Astrocyte (in vitro differentiated cells and primary cell): Measurements from ENCODE around the gene NHLH1. TPM values are rescaled to one million over a fixed set of nuclear protein-coding genes. Genes with fewer than 3 reads are reported as not detected.

Experiments
- DNase-seq: peaks from one replicate; pipeline ENCODE4 v3.0.0-alpha.2; 2010; ENCODE audit warnings: low read depth
- FAIRE-seq: peaks from 2 replicates; lab custom pipeline; 2011; peaks lifted over from hg19 to GRCh38; lab: Jason Lieb, UNC
- H2AFZ ChIP-seq: 2 replicates; pipeline ENCODE4 v1.6.0; 2012; ENCODE audit warnings: low read depth, low read length, inconsistent platforms
- H3K27ac ChIP-seq: 2 replicates; pipeline ENCODE4 v1.5.1; 2011; ENCODE audit warnings: low read depth, low read length, inconsistent platforms
- H3K27me3 ChIP-seq: 2 replicates; pipeline ENCODE4 v1.6.0; 2011; ENCODE audit warnings: low read length, inconsistent platforms; ENCODE audit not compliant: insufficient read depth
- H3K36me3 ChIP-seq: 2 replicates; pipeline ENCODE4 v1.5.1; 2011; ENCODE audit warnings: low read length, inconsistent platforms; ENCODE audit not compliant: insufficient read depth
- H3K4me1 ChIP-seq: 2 replicates; pipeline ENCODE4 v1.5.1; 2011; ENCODE audit warnings: low read length, inconsistent platforms; ENCODE audit not compliant: insufficient read depth
- H3K4me2 ChIP-seq: 2 replicates; pipeline ENCODE4 v1.6.0; 2012; ENCODE audit warnings: low read length, inconsistent platforms
- H3K4me3 ChIP-seq: 2 replicates; pipeline ENCODE4 v1.5.1; 2011; ENCODE audit warnings: low read depth, mild to moderate bottlenecking, low read length, inconsistent platforms; ENCODE audit not compliant: insufficient read depth
- H3K79me2 ChIP-seq: 2 replicates; pipeline ENCODE4 v1.6.0; 2012; ENCODE audit warnings: mild to moderate bottlenecking, low read length, inconsistent platforms; ENCODE audit not compliant: insufficient read depth
- H3K9ac ChIP-seq: 2 replicates; pipeline ENCODE4 v1.6.0; 2012; ENCODE audit warnings: mild to moderate bottlenecking, low read length, inconsistent platforms
- H3K9me3 ChIP-seq: 2 replicates; pipeline ENCODE4 v1.5.1; 2012; ENCODE audit warnings: low read depth, mild to moderate bottlenecking, low read length, inconsistent platforms; ENCODE audit not compliant: insufficient read depth
- H4K20me1 ChIP-seq: 2 replicates; pipeline ENCODE4 v1.6.0; 2012; ENCODE audit warnings: low read length, inconsistent platforms; ENCODE audit not compliant: insufficient read depth
- H3K27ac Mint-ChIP-seq: one replicate; pipeline ENCODE4 v1.8.0; 2021; ENCODE audit warnings: mild to moderate bottlenecking, mixed read lengths; ENCODE audit not compliant: unreplicated experiment
- H3K27me3 Mint-ChIP-seq: one replicate; pipeline ENCODE4 v1.8.0; 2021; ENCODE audit warnings: low read depth, mixed read lengths; ENCODE audit not compliant: unreplicated experiment
- H3K36me3 Mint-ChIP-seq: one replicate; pipeline ENCODE4 v1.8.0; 2021; ENCODE audit warnings: low read depth, mixed read lengths; ENCODE audit not compliant: unreplicated experiment
- H3K4me1 Mint-ChIP-seq: one replicate; pipeline ENCODE4 v1.8.0; 2021; ENCODE audit warnings: low read depth, mixed read lengths; ENCODE audit not compliant: unreplicated experiment
- H3K4me3 Mint-ChIP-seq: one replicate; pipeline ENCODE4 v1.8.0; 2021; ENCODE audit warnings: mild to moderate bottlenecking, moderate library complexity, mixed read lengths; ENCODE audit not compliant: unreplicated experiment
- H3K9me3 Mint-ChIP-seq: one replicate; pipeline ENCODE4 v1.8.0; 2021; ENCODE audit warnings: mild to moderate bottlenecking, mixed read lengths; ENCODE audit not compliant: unreplicated experiment
- EZH2 ChIP-seq: IDR thresholded peaks from 2 replicates; pipeline ENCODE4 v1.6.1; 2012; ENCODE audit warnings: mild to moderate bottlenecking, low read length, inconsistent platforms; ENCODE audit not compliant: insufficient read depth
- total RNA-seq: library from RNA; stranded (reverse); gene quantifications from 2 replicates; pipeline ENCODE4 v1.2.1, GENCODE V29; 2021
- TF ChIP-seq, protein P1 (sequence below): IDR thresholded peaks from 2 replicates; pipeline ENCODE4 v1.5.1; 2011; ENCODE audit warnings: low read depth, mild to moderate bottlenecking, inconsistent platforms, low read length, moderate library complexity; ENCODE audit not compliant: insufficient read depth

The NHLH1 gene
- total RNA-seq, 1 donor from 2014 or later = 0.70 TPM

DNA sequence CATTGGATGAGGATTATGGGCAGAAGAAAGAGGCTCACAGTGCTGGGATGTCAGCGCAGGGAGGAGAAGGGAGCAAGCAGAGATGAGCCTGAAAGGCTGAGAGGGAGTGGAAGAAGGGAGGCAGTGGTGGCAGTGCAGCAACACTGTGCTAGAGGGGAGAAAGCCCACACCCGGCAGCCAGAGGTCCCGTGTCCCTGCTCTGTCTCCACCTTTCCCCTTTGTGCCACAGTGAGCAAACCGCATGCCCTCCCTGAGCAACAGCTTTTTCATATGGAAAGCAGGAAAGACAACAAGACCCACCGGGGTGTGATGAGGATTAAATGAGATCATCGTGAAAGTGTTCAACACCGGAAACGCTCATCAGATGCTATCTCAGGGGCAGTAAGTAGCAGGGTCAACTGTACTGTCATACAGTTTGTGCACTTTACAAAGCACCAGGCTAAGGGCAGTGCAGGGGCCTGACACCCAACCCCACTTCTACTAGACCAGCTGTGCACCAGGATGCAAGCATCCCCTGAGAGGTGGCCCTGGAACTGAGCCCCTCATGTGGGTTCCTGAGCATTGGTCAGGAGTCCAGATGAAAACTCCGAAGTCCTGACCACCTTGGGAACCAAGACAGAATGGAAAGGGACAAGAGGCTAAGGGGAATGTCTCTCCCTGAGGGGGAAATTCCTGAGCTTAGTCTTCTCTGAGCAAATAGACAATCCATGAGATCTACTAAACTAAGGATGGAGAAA lies 9.1 kb downstream of the NHLH1 start:
- no peak overlapping the region for H3K4me3 Mint-ChIP-seq
- Histone ChIP-seq H3K36me3 (no peaks in the 10 kb centered on the region), H3K9me3 (no peaks in the 10 kb centered on the region), H3K79me2 (no peaks in the 10 kb centered on the region), H3K4me1 (peaks cover 19% of the 10 kb centered on the region), H2AFZ (peak overlapping the region; percentile 46), H3K27me3 (no peaks in the 10 kb centered on the region), H3K27ac (no peak overlapping the region), H3K4me3 (no peak overlapping the region), H3K4me2 (peak overlapping the region; percentile 37), H4K20me1 (no peaks in the 10 kb centered on the region), H3K9ac (no peak overlapping the region)
- DNase-seq (peak; percentile 32), FAIRE-seq (no peak)
- no peak for TF ChIP-seq EZH2
- TF ChIP-seq, protein P1, sequence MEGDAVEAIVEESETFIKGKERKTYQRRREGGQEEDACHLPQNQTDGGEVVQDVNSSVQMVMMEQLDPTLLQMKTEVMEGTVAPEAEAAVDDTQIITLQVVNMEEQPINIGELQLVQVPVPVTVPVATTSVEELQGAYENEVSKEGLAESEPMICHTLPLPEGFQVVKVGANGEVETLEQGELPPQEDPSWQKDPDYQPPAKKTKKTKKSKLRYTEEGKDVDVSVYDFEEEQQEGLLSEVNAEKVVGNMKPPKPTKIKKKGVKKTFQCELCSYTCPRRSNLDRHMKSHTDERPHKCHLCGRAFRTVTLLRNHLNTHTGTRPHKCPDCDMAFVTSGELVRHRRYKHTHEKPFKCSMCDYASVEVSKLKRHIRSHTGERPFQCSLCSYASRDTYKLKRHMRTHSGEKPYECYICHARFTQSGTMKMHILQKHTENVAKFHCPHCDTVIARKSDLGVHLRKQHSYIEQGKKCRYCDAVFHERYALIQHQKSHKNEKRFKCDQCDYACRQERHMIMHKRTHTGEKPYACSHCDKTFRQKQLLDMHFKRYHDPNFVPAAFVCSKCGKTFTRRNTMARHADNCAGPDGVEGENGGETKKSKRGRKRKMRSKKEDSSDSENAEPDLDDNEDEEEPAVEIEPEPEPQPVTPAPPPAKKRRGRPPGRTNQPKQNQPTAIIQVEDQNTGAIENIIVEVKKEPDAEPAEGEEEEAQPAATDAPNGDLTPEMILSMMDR = no peak
- H3K27me3 Mint-ChIP-seq = peaks cover 6% of the 10 kb centered on the region
- peak overlapping the region; percentile 64 for H3K27ac Mint-ChIP-seq
- no peaks in the 10 kb centered on the region for H3K9me3 Mint-ChIP-seq
- H3K4me1 Mint-ChIP-seq = peaks cover 35% of the 10 kb centered on the region
- H3K36me3 Mint-ChIP-seq = no peaks in the 10 kb centered on the region

DNA sequence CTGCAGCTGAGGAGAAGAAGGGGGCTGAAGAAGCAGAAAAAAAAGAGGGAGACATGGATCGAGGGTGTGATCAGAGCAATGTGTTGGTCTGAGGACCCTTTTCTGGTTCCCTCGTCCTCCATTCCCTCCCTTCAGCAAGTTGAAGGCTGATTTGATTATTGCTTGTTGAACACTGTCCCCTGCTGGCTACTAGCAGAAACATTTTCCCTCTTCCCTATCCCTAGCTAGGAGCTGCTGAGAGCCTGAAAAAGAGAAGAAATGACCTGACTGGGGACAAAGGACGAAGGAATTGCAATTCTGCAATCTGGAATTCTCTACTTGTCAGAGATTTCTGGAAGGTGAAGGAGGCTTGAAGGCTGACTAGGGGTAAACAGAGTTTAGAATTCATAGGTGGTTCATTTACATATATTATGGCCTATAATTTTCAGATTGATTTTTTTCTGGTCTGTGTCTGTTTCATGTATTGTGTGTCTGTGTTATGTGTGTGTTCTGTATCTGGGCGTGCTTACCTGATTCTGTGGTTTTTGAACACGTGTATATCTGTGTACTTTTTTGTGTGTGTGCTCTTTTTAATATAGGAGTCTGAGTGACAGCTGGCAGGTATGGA lies 9.8 kb downstream of the NHLH1 start:
- H3K27ac Mint-ChIP-seq = peak overlapping the region; percentile 64
- DNase-seq = peak; percentile 53
- H3K27me3 Mint-ChIP-seq = peaks cover 6% of the 10 kb centered on the region
- no peaks in the 10 kb centered on the region for H4K20me1 ChIP-seq
- no peaks in the 10 kb centered on the region for H3K79me2 ChIP-seq
- peak overlapping the region; percentile 11 for H3K4me3 Mint-ChIP-seq
- H3K27ac ChIP-seq = no peak overlapping the region
- no peaks in the 10 kb centered on the region for H3K36me3 ChIP-seq
- H3K27me3 ChIP-seq = no peaks in the 10 kb centered on the region
- peaks cover 35% of the 10 kb centered on the region for H3K4me1 Mint-ChIP-seq
- H3K4me1 ChIP-seq = peaks cover 19% of the 10 kb centered on the region
- H3K4me3 ChIP-seq = no peak overlapping the region
- no peaks in the 10 kb centered on the region for H3K9me3 ChIP-seq
- FAIRE-seq = peak; percentile 88
- peak overlapping the region; percentile 37 for H3K4me2 ChIP-seq
- no peak for TF ChIP-seq EZH2
- TF ChIP-seq, protein P1 = peak; percentile 95
- peak overlapping the region; percentile 46 for H2AFZ ChIP-seq
- H3K9me3 Mint-ChIP-seq = no peaks in the 10 kb centered on the region
- no peaks in the 10 kb centered on the region for H3K36me3 Mint-ChIP-seq
- no peak overlapping the region for H3K9ac ChIP-seq
